IMR-90 (cell line): Measurements from ENCODE around the gene MSH4. TPM values are rescaled to one million over a fixed set of nuclear protein-coding genes. Genes with fewer than 3 reads are reported as not detected.

Experiments used
- ATAC-seq: fragments of 200-7000 bp; cut with Tn5 transposase; 2 replicates; pipeline ENCODE4 v1.9.1; 2020; ENCODE audit warnings: low read depth, mild to moderate bottlenecking, moderate library complexity
- BruUV-seq: library from RNA; stranded (reverse); fragments of 400-500 nt; replicated peaks from 2 replicates; lab custom pipeline; 2021; lab: Mats Ljungman, UMichigan
- CTCF ChIA-PET: fragments of 300-600 bp; formaldehyde crosslinking; extraction: SDS; loops from one replicate; lab custom pipeline; 2021; ENCODE audit warnings: antibody characterized with exemption; lab: Yijun Ruan, JAX
- POLR2A ChIA-PET: fragments of 300-600 bp; sonication (Branson Sonifier 250); formaldehyde crosslinking; loops from one replicate; lab custom pipeline; 2022; ENCODE audit warnings: antibody characterized with exemption; ENCODE audit not compliant: unreplicated experiment; lab: Charles Lee
- DNase-seq: peaks from one replicate; pipeline ENCODE4 v3.0.0; 2013
- H2AFZ ChIP-seq: replicated peaks from 2 replicates; pipeline ENCODE3; 2013; ENCODE audit warnings: low read length, mild to moderate bottlenecking; ENCODE audit not compliant: poor library complexity
- H2AK5ac ChIP-seq: 2 replicates; pipeline ENCODE4 v1.6.1; 2013; ENCODE audit warnings: low read depth, low read length, inconsistent platforms
- H2AK9ac ChIP-seq: replicated peaks from 2 replicates; pipeline ENCODE3; 2013; ENCODE audit warnings: mild to moderate bottlenecking, low read depth, low read length, moderate library complexity; ENCODE audit not compliant: poor library complexity
- H2BK120ac ChIP-seq: 2 replicates; pipeline ENCODE4 v1.6.1; 2013; ENCODE audit warnings: low read depth, low read length, inconsistent platforms
- H2BK15ac ChIP-seq: 3 replicates; pipeline ENCODE4 v1.6.1; 2013; ENCODE audit warnings: low read depth, low read length, inconsistent platforms
- H2BK20ac ChIP-seq: 2 replicates; pipeline ENCODE4 v1.6.1; 2013; ENCODE audit warnings: low read depth, mild to moderate bottlenecking, inconsistent platforms, low read length, moderate library complexity
- H2BK5ac ChIP-seq: 2 replicates; pipeline ENCODE4 v1.6.1; 2013; ENCODE audit warnings: mild to moderate bottlenecking, low read depth, low read length, inconsistent platforms; ENCODE audit not compliant: poor library complexity, severe bottlenecking
- H3K14ac ChIP-seq: replicated peaks from 2 replicates; pipeline ENCODE4 v1.6.1; 2013; ENCODE audit warnings: low read depth, low read length, inconsistent platforms
- H3K18ac ChIP-seq: 2 replicates; pipeline ENCODE4 v1.6.1; 2013; ENCODE audit warnings: low read depth, low read length, control low read depth
- H3K23ac ChIP-seq: 2 replicates; pipeline ENCODE4 v1.6.1; 2013; ENCODE audit warnings: low read depth, low read length, inconsistent platforms
- H3K27ac ChIP-seq: 2 replicates; pipeline ENCODE4 v1.5.1; 2013; ENCODE audit warnings: mild to moderate bottlenecking, control low read depth, low read length; ENCODE audit not compliant: insufficient read depth
- H3K27me3 ChIP-seq: 2 replicates; pipeline ENCODE4 v1.6.1; 2013; ENCODE audit warnings: low read length; ENCODE audit not compliant: control insufficient read depth, insufficient read depth
- H3K36me3 ChIP-seq: 2 replicates; pipeline ENCODE4 v1.6.1; 2013; ENCODE audit warnings: low read length, mixed read lengths; ENCODE audit not compliant: control insufficient read depth, insufficient read depth
- H3K4ac ChIP-seq: 2 replicates; pipeline ENCODE4 v1.6.1; 2013; ENCODE audit warnings: low read depth, low read length, inconsistent platforms
- H3K4me1 ChIP-seq: 2 replicates; pipeline ENCODE4 v1.6.1; 2013; ENCODE audit warnings: low read length, mixed read lengths; ENCODE audit not compliant: control insufficient read depth, insufficient read depth
- H3K4me2 ChIP-seq: 2 replicates; pipeline ENCODE4 v1.6.1; 2013; ENCODE audit warnings: low read depth, mild to moderate bottlenecking, control low read depth, low read length, moderate library complexity
- H3K4me3 ChIP-seq: 2 replicates; pipeline ENCODE4 v1.5.1; 2013; ENCODE audit warnings: low read depth, mild to moderate bottlenecking, control low read depth, low read length, moderate library complexity; ENCODE audit not compliant: insufficient read depth
- H3K56ac ChIP-seq: 2 replicates; pipeline ENCODE4 v1.6.1; 2013; ENCODE audit warnings: low read length, inconsistent platforms; ENCODE audit not compliant: insufficient read depth; ENCODE audit errors: extremely low read depth
- H3K79me1 ChIP-seq, 2 experiments: 2 replicates each; pipeline ENCODE4 v1.6.1; 2013; ENCODE audit warnings: low read length in 2 of 2, inconsistent platforms in 1 of 2, low read depth in 1 of 2
- H3K9ac ChIP-seq: 2 replicates; pipeline ENCODE4 v1.6.1; 2013; ENCODE audit warnings: low read depth, low read length, control low read depth
- H3K9me1 ChIP-seq: 2 replicates; pipeline ENCODE4 v1.6.1; 2013; ENCODE audit warnings: low read length, inconsistent platforms; ENCODE audit not compliant: insufficient read depth
- H3K9me3 ChIP-seq: 2 replicates; pipeline ENCODE4 v1.6.1; 2013; ENCODE audit warnings: low read length; ENCODE audit not compliant: control insufficient read depth, insufficient read depth
- H4K20me1 ChIP-seq: 2 replicates; pipeline ENCODE4 v1.6.1; 2013; ENCODE audit warnings: low read length, inconsistent platforms; ENCODE audit not compliant: insufficient read depth
- H4K5ac ChIP-seq: 2 replicates; pipeline ENCODE4 v1.6.1; 2013; ENCODE audit warnings: mild to moderate bottlenecking, low read depth, low read length, control low read depth
- H4K8ac ChIP-seq, 2 experiments: 2 replicates each; pipeline ENCODE4 v1.6.1; 2013; ENCODE audit warnings: low read depth in 2 of 2, low read length in 2 of 2, control low read depth in 1 of 2, inconsistent platforms in 1 of 2
- H4K91ac ChIP-seq: 2 replicates; pipeline ENCODE4 v1.6.1; 2013; ENCODE audit warnings: low read depth, low read length, inconsistent platforms; ENCODE audit not compliant: insufficient read depth
- RCOR1 ChIP-seq: IDR thresholded peaks from 2 replicates; pipeline ENCODE4 v1.6.1; 2012; ENCODE audit warnings: mild to moderate bottlenecking, low read length, improper control_type of control experiment; ENCODE audit not compliant: insufficient replicate concordance
- WGBS, 2 experiments: methylation state at CpG; one replicate each; pipeline versions ENCODE4 v1.1.5 to v1.1.7; 2013; ENCODE audit warnings: missing lambda C conversion rate in 2 of 2; ENCODE audit not compliant: insufficient read length in 1 of 2; ENCODE audit errors: extremely low coverage in 2 of 2; 5-methylcytosine and 5-hydroxymethylcytosine counted together
- dilution Hi-C: fragments of 300-500 bp; cut with HindIII; formaldehyde crosslinking; loops from one replicate; pipeline ENCODE4 v1.14.3; 2018; ENCODE audit warnings: low sequenced_read_pairs; ENCODE audit not compliant: unreplicated experiment
- in situ Hi-C: fragments of 300-500 bp; cut with MboI; formaldehyde crosslinking; loops from 3 replicates; pipeline ENCODE4 v1.14.3; 2019; ENCODE audit warnings: low sequenced_read_pairs, inconsistent platforms, mixed read lengths
- intact Hi-C: fragments of 100-400 bp; cut with micrococcal nuclease; formaldehyde crosslinking; loops from 2 replicates; pipeline ENCODE4 v1.10.0; 2022
- polyA plus RNA-seq, 3 experiments: library from polyadenylated mRNA; depleted of rRNA; stranded (reverse); fragments of >200 nt; gene quantifications; 2 replicates each; pipeline ENCODE4 v1.2.3, GENCODE V29; 2012; ENCODE audit warnings: low replicate concordance in 1 of 3
- total RNA-seq: library from RNA; depleted of rRNA; stranded (reverse); fragments of >200 nt; gene quantifications from 2 replicates; pipeline ENCODE4 v1.2.3, GENCODE V29; 2012

Gene MSH4
- total and polyA plus RNA-seq, 2 of the 4 experiments (the other 2 are of a cell fraction) = under 0.01 to 0.02 TPM

DNA sequence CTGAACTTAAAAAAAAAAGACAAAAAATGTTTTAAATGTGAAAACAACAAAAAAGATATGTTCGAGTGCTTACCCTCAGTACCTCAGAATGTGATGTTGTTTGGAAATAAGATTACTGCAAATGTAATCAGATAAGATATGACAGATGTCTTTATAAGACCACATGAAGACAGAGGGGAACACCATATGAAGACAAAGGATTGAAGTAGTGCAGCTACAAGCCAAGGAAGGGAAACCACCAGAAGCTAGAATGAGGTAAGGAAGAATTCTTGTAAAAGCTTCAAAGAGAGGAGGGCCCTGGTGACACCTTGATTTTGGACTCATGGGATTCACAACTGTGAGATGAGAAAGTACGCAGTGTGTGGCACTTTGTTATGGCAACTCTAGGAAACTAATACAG lies 120.2 kb downstream of the MSH4 start:
- Histone ChIP-seq H3K56ac (no peak overlapping the region), H3K23ac (no peak overlapping the region), H3K18ac (no peak overlapping the region), H3K4me2 (no peak overlapping the region), H3K4me3 (no peak overlapping the region), H3K36me3 (no peaks in the 10 kb centered on the region), H2BK20ac (no peak overlapping the region), H3K4me1 (no peaks in the 10 kb centered on the region), H2BK5ac (no peak overlapping the region), H3K27me3 (no peaks in the 10 kb centered on the region; the same call in 1 of the 2 replicates), H3K4ac (no peak overlapping the region), H3K9me3 (no peaks in the 10 kb centered on the region), H3K9ac (no peak overlapping the region), H3K27ac (no peak overlapping the region), H4K5ac (no peak overlapping the region), H2BK15ac (no peak overlapping the region), H4K8ac (no peak overlapping the region), H2AK9ac (no peak overlapping the region), H2AFZ (no peak overlapping the region), H2BK120ac (no peak overlapping the region), H4K91ac (no peak overlapping the region), H2AK5ac (no peak overlapping the region), H3K79me1 (no peaks in the 10 kb centered on the region), H3K9me1 (no peaks in the 10 kb centered on the region), H3K14ac (no peak overlapping the region), H4K20me1 (no peaks in the 10 kb centered on the region)
- no TSS peak for BruUV-seq
- intact Hi-C loops = no loop called here
- in situ Hi-C loops = no loop called here
- dilution Hi-C loops = no loop called here
- no CpG with 5 or more reads among the region's 2 CpGs for WGBS, 2 experiments
- no peak for ATAC-seq
- ChIA-PET POLR2A (no interaction called here), CTCF (interaction anchor here (0.5 kb wide), 1 partner anchor 118 kb away, joined by 3 read pairs; no protein-coding TSS in a partner anchor)
- no peak for TF ChIP-seq RCOR1
- DNase-seq = no peak
